Fibroblast of lung (primary cell): ENCODE data around the gene LTBP1.

Source experiments
- EZH2 ChIP-seq: IDR thresholded peaks from 2 replicates; pipeline ENCODE4 v1.5.1; 2012; ENCODE audit warnings: low read length, control low read depth, mild to moderate bottlenecking; ENCODE audit errors: missing control alignments
- TF ChIP-seq, protein P1 (sequence below), 2 donors: IDR thresholded peaks in 1 of 2; conservative IDR thresholded peaks in 1 of 2; 1 replicate in 1 of 2; 2 replicates in 1 of 2; pipeline ENCODE4 v1.5.1; 2011 to 2012; ENCODE audit warnings: low read length in 2 of 2, control low read depth in 1 of 2, inconsistent platforms in 1 of 2, low read depth in 1 of 2, mild to moderate bottlenecking in 1 of 2

DNA sequence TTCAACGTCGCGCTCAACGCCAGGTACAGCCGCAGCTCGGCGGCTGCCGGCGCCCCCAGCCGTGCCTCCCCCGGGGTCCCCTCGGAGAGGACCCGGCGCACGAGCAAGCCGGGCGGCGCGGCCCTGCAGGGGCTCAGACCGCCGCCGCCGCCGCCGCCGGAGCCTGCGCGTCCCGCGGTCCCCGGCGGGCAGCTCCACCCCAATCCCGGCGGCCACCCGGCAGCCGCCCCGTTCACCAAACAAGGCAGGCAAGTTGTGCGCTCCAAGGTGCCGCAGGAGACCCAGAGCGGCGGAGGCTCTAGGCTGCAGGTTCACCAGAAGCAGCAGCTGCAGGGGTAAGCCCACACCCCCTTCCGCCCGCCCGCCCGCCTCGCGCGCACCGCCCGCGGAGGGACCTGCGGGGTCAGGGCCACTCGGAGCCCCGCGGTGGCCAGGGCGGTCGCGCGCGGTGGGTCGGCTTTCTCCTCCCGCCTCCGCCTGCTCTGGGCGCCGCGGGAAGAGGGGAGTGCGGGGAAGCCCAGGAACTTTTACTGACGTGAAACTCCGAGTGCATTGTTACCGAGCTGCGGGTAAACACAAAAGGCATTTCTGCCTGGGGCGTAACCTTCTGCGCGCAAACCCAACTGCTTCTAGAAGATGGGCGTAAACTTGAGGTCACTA lies 861 bp downstream of the LTBP1 start:
- TF ChIP-seq, protein P1, sequence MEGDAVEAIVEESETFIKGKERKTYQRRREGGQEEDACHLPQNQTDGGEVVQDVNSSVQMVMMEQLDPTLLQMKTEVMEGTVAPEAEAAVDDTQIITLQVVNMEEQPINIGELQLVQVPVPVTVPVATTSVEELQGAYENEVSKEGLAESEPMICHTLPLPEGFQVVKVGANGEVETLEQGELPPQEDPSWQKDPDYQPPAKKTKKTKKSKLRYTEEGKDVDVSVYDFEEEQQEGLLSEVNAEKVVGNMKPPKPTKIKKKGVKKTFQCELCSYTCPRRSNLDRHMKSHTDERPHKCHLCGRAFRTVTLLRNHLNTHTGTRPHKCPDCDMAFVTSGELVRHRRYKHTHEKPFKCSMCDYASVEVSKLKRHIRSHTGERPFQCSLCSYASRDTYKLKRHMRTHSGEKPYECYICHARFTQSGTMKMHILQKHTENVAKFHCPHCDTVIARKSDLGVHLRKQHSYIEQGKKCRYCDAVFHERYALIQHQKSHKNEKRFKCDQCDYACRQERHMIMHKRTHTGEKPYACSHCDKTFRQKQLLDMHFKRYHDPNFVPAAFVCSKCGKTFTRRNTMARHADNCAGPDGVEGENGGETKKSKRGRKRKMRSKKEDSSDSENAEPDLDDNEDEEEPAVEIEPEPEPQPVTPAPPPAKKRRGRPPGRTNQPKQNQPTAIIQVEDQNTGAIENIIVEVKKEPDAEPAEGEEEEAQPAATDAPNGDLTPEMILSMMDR (conservative IDR thresholded peaks at IDR 0.05 in 1 of 2, IDR thresholded peaks at IDR 0.05 in 1 of 2; ENCODE audit: low read depth in 1 of 2, low read length in 2 of 2) = no peak
- no peak for TF ChIP-seq EZH2
